MM.1S (cell line): ENCODE measurements around the gene SDK1.

Experiments
- DNase-seq: peaks from one replicate; pipeline ENCODE4 v3.0.0-alpha.2; 2015
- H2AFZ ChIP-seq: fragments of 300-600 bp; sonication (generic); 2 replicates; pipeline ENCODE4 v1.6.0; 2016; ENCODE audit warnings: antibody characterized with exemption, low read length
- H3F3A ChIP-seq: fragments of 300-600 bp; sonication (generic); 2 replicates; pipeline ENCODE4 v1.6.1; 2016; ENCODE audit warnings: mild to moderate bottlenecking, antibody characterized with exemption, low read length, moderate library complexity, mixed read lengths; ENCODE audit not compliant: insufficient read depth
- H3K27ac ChIP-seq: fragments of 300-600 bp; sonication (generic); 2 replicates; pipeline ENCODE4 v1.5.1; 2016; ENCODE audit warnings: mild to moderate bottlenecking, low read length
- H3K27me3 ChIP-seq: fragments of 300-600 bp; sonication (generic); replicated peaks from 2 replicates; pipeline ENCODE4 v1.6.0; 2016; ENCODE audit warnings: low read length; ENCODE audit not compliant: insufficient read depth
- H3K36me3 ChIP-seq: fragments of 300-600 bp; sonication (generic); replicated peaks from 2 replicates; pipeline ENCODE4 v1.6.1; 2016; ENCODE audit warnings: mild to moderate bottlenecking, low read length, mixed read lengths; ENCODE audit not compliant: insufficient read depth
- H3K4me1 ChIP-seq: fragments of 300-600 bp; sonication (generic); 2 replicates; pipeline ENCODE4 v1.6.1; 2016; ENCODE audit warnings: low read length, mixed read lengths
- H3K4me2 ChIP-seq: fragments of 300-600 bp; sonication (generic); 2 replicates; pipeline ENCODE4 v1.6.0; 2016; ENCODE audit warnings: low read depth, low read length
- H3K4me3 ChIP-seq: fragments of 300-600 bp; sonication (generic); 2 replicates; pipeline ENCODE4 v1.5.1; 2016; ENCODE audit warnings: low read length, mixed read lengths
- H3K79me2 ChIP-seq: fragments of 300-600 bp; sonication (generic); 2 replicates; pipeline ENCODE4 v1.6.1; 2016; ENCODE audit warnings: mixed run types, low read length, mixed read lengths
- H3K9ac ChIP-seq: fragments of 300-600 bp; sonication (generic); 2 replicates; pipeline ENCODE4 v1.6.1; 2016; ENCODE audit warnings: low read length, mixed read lengths
- H3K9me2 ChIP-seq: fragments of 300-600 bp; sonication (generic); replicated peaks from 2 replicates; pipeline ENCODE4 v1.6.1; 2016; ENCODE audit warnings: mild to moderate bottlenecking, low read length, mixed read lengths; ENCODE audit not compliant: insufficient read depth
- H3K9me3 ChIP-seq: fragments of 300-600 bp; sonication (generic); replicated peaks from 2 replicates; pipeline ENCODE4 v1.6.1; 2016; ENCODE audit warnings: mild to moderate bottlenecking, low read length, mixed read lengths; ENCODE audit not compliant: insufficient read depth
- H4K20me1 ChIP-seq: fragments of 300-600 bp; sonication (generic); 2 replicates; pipeline ENCODE4 v1.6.1; 2016; ENCODE audit warnings: mild to moderate bottlenecking, low read length, moderate library complexity, mixed read lengths; ENCODE audit not compliant: insufficient read depth
- CTCF ChIP-seq: fragments of 300-600 bp; sonication (generic); IDR thresholded peaks from 2 replicates; pipeline ENCODE4 v1.5.1; 2016; ENCODE audit warnings: antibody characterized with exemption, low read length, mixed read lengths
- EZH2 ChIP-seq: fragments of 300-600 bp; sonication (generic); optimal IDR thresholded peaks from 2 replicates; pipeline ENCODE3; 2017; ENCODE audit warnings: low read depth, mild to moderate bottlenecking, antibody characterized with exemption, low read length, mixed read lengths
- EZH2phosphoT487 ChIP-seq: fragments of 300-600 bp; sonication (generic); IDR thresholded peaks from 2 replicates; pipeline ENCODE4 v1.6.1; 2018; ENCODE audit warnings: antibody characterized with exemption, low read length

Gene SDK1

GRCh38 chr7:3780016-3780415, 479.0 kb downstream of the SDK1 start:
- no peaks in the 10 kb centered on the region for H3K9me3 ChIP-seq
- no peak for DNase-seq
- H3K9ac ChIP-seq: no peak overlapping the region
- H3K4me2 ChIP-seq: no peak overlapping the region
- H3K4me3 ChIP-seq: no peak overlapping the region
- no peaks in the 10 kb centered on the region for H3K27me3 ChIP-seq
- H4K20me1 ChIP-seq: no peaks in the 10 kb centered on the region
- no peak overlapping the region for H3K27ac ChIP-seq
- H3K4me1 ChIP-seq: no peaks in the 10 kb centered on the region
- H3F3A ChIP-seq: no peaks in the 10 kb centered on the region
- H3K9me2 ChIP-seq: no peaks in the 10 kb centered on the region
- no peak overlapping the region for H2AFZ ChIP-seq
- H3K79me2 ChIP-seq: no peaks in the 10 kb centered on the region
- H3K36me3 ChIP-seq: no peaks in the 10 kb centered on the region
- TF ChIP-seq EZH2phosphoT487 (no peak), CTCF (no peak), EZH2 (no peak)

GRCh38 chr7:3780525-3780924, 479.5 kb downstream of the SDK1 start:
- no peaks in the 10 kb centered on the region for H4K20me1 ChIP-seq
- H3K27ac ChIP-seq: no peak overlapping the region
- H3K9me2 ChIP-seq: no peaks in the 10 kb centered on the region
- no peak for DNase-seq
- H3F3A ChIP-seq: no peaks in the 10 kb centered on the region
- no peak overlapping the region for H3K4me2 ChIP-seq
- no peaks in the 10 kb centered on the region for H3K36me3 ChIP-seq
- no peaks in the 10 kb centered on the region for H3K79me2 ChIP-seq
- H3K4me3 ChIP-seq: no peak overlapping the region
- no peaks in the 10 kb centered on the region for H3K9me3 ChIP-seq
- no peaks in the 10 kb centered on the region for H3K27me3 ChIP-seq
- no peak overlapping the region for H3K9ac ChIP-seq
- no peak for TF ChIP-seq EZH2phosphoT487
- no peak for TF ChIP-seq CTCF
- no peak for TF ChIP-seq EZH2
- H2AFZ ChIP-seq: no peak overlapping the region
- H3K4me1 ChIP-seq: no peaks in the 10 kb centered on the region

GRCh38 chr7:3781607-3782006, 480.6 kb downstream of the SDK1 start:
- Histone ChIP-seq H3F3A (no peaks in the 10 kb centered on the region), H3K9me2 (no peaks in the 10 kb centered on the region), H3K4me2 (no peak overlapping the region), H3K9ac (no peak overlapping the region), H3K9me3 (no peaks in the 10 kb centered on the region), H3K36me3 (no peaks in the 10 kb centered on the region), H2AFZ (no peak overlapping the region), H3K27me3 (no peaks in the 10 kb centered on the region), H3K4me1 (no peaks in the 10 kb centered on the region), H4K20me1 (no peaks in the 10 kb centered on the region), H3K79me2 (no peaks in the 10 kb centered on the region), H3K27ac (no peak overlapping the region), H3K4me3 (no peak overlapping the region)
- no peak for DNase-seq
- TF ChIP-seq EZH2 (no peak), EZH2phosphoT487 (no peak), CTCF (no peak)
